Superior temporal gyrus (tissue), 1 donor: ENCODE data around the gene NID2.

ENCODE experiments used
- DNase-seq: peaks from one replicate; pipeline ENCODE4 v3.0.0-alpha.2; 2016; ENCODE audit errors: extremely low spot score

NID2 gene

GRCh38 chr14:52079239-52079959 is 10.5 kb upstream of the NID2 start:
- no peak for DNase-seq

DNA sequence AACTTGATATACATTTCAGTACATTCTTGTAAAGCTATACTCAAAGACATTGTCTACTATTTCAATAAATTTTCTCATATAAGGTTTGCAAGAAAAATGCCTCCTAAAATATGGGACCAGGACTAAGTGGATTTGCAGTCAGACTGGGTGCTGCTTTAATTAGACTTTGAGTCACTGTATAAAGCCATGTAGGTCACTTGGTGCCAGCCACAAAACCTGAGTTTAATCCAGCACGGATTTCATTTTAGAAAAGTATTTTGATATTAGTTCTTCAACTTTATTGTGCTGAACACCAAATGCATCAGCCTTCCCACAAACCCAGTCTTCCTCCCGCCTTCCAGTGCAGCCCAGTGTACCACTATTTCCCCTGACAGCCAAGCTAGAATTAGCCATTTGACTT is 9.9 kb upstream of the NID2 start:
- no peak for DNase-seq

DNA sequence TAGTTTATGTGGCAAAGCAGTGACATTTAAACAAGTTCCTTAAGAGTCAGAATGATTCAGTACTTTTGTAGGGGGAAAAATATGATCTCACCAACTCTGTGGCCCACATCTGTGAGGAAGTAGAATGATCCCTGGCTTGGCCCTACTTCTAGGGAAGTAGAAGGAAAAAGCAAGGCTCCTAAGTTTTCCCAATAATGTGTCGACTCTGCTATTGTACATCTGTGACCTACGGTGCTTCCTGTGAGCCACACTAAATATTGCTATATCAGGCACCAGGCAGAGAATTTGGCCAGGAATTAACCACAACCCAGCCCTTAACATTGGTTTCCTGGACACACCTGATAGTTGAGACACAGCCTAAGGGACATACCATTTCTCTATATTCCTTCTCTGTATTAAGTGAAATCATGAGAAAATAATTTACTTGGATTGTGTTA is 9.3 kb upstream of the NID2 start:
- no peak for DNase-seq

GRCh38 chr14:52077256-52077979 is 8.6 kb upstream of the NID2 start:
- peak; percentile 54 for DNase-seq

- DNase-seq: no peak
These were observed 7.5 kb upstream of the NID2 start for GRCh38 chr14:52076334-52076733.

DNA sequence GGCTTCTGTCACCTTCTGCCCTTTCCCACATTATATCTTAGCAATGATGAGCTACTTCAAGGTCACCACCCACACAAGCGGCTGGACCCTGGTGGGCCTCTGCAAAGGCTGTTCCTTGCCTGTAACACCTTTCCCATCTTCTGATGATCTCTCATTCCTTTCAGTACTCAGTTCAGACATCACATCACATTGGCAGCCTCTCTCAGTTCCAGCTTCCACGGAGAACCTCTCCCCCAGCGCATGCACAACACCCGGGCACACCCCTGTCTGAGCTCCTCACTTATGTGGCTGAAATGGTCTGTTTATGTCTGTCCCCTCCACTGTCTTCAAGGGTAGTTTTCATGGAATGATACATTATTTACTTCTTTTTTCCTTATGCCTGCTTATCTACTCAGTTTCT is 6.5 kb upstream of the NID2 start:
- DNase-seq: no peak

DNA sequence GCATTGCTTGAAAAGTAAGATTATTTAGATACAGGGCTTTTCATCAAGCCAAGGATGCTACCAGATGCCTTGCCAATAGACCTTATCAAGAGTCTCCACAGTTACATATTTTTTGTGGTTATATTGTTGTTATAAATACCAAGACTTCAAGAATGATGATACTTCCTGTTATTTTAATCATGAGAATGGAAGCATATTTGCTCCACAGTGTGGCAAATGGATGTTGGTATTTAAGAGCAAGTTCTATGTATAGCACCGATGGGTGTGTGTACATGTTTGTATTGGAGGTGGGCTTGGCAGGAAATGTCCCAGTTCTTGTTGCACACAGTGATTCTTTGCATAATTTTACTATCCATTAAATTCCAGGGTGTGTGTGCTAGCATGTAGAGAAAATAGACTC is 4.4 kb upstream of the NID2 start:
- DNase-seq: no peak

- DNase-seq: no peak
These were observed 3.5 kb upstream of the NID2 start for GRCh38 chr14:52072266-52072780.

DNA sequence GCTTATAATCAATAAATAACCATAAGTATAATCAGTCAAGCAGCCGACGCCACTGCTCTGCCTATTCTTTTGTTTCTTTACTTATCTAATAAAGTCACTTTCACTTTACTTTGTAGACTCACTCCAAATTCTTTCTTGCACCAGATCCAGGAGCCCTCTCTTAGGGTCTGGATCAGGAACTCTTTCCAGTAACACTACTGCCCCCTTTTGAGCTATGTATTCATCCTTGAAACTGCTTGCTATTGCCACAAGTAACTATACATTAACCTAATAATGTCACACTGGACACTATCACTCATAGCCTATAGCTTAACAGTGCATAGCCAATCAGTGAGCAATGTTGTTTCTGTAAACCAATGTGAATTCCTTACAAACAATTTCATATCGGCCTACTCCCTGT is 2.8 kb upstream of the NID2 start:
- DNase-seq: peak; percentile 61

DNA sequence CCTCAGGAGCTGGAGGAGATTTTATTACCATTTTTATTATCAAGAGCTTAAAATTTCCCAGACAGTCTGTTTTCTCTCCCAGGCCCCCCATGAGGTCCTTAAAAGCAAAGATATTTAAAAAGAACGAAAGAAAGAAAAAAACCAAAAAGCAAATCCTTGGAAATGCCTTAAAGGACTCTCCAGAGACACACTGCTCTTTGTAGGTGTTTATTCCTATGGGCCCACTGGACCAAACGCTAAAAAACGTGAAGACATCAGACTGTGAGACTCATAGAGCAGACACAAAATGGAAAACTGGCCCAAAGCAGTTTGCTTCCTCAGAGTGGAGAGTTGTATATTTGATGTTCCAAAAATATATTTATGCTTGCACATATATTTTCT is 1.2 kb upstream of the NID2 start:
- no peak for DNase-seq

GRCh38 chr14:52069307-52070050 is 620 bp upstream of the NID2 start:
- no peak for DNase-seq

DNA sequence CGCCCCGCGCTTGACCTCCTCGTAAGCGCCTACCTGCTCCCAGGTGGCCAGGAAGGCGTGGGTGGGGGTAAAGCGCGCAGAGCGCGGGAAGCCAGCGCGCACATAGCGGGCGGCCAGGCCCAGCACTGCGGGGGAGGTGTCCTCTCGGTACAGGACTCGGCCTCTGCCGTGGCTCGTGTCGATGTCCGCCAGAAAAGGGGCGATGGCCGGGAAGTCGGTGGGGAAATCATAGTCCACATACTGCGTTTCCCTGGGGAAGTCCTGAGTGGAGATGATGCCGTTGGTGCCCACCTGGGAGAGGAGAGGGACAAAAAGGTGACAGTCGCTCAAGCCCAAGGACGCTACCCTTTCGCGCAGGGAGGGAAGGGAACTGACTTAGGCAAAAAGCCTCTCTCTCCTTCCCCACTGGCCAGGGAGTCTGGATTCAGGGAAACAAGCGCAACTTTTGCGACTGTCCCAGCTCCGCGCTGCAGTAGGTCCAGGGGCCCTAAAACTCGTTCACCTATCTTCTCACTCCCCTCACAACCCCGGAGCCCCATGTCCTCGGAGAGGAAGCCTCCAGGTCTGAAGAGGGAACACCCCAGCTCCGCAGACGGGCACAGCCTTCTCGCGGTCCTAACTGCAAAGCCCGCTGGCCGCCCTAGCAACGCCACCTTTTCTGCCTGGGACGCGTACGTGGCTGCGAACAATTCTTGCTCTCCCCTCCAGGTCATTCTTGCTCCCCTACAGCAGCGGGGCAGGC is 815 bp downstream of the NID2 start:
- no peak for DNase-seq

GRCh38 chr14:52064174-52064573 is 4.7 kb downstream of the NID2 start:
- DNase-seq: no peak

- DNase-seq: no peak
These were observed 5.8 kb downstream of the NID2 start for GRCh38 chr14:52063052-52063462.

GRCh38 chr14:52061890-52062289 is 7.0 kb downstream of the NID2 start:
- no peak for DNase-seq

DNA sequence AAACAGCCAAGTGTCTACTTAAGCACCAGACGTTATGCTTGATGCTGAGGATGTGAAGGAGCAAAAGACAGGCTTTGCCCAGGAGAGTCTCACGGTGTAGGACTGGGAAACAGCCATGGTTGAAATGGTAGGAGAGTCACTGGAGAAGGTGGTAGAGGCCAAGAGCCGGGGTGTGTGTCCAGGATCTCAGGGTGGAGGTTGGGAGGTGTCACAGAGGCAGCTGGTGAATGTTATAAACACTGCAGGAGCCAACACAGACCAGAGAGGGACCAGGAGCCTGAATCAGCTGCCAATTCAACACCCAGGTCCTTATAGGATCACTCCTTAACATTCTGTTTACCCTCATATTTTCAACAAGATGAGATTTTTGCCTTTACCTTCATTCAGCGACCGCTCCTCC is 7.5 kb downstream of the NID2 start:
- no peak for DNase-seq

DNA sequence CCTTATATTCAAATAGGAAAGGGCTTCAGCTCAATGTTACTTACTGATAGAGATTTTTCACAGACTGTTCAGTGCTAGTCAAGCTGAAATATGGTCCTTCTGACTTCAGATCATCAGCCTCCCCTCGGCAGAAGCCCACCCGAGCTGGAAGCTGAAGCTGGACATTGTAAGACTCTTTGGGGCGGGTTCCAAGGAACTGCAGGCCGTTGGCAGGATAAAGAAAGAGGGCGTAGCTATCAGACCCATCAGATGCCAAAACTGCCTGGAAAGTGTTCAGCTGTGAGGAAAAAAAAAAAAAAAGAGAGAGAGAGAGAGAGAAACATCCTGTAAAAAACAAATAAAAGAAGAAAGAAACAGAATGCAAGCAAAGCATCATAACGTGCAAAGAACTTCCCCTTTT is 8.8 kb downstream of the NID2 start:
- no peak for DNase-seq

- no peak for DNase-seq
These were observed 9.2 kb downstream of the NID2 start for GRCh38 chr14:52059649-52060048.

DNA sequence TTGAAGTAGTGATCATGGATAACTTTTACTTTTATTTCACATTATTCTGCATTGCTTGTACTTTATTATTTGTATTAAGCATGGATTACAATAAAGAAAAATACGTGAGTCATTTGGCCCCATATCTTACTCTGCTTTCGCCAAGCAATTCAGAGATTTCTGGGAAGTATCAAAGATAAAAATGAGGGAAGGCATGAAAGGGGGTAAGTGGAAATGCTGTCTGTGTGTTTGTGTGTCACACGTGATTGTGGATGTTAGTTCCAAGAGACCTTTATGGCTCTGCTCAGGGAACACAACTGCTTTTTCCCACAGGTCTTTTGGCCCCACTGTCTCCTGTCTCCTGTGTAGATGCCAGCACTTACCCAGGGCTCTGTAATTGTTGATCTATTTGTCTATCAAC is 10.5 kb downstream of the NID2 start:
- DNase-seq: no peak

- no peak for DNase-seq
These were observed 13.7 kb downstream of the NID2 start for GRCh38 chr14:52055167-52055566.

DNA sequence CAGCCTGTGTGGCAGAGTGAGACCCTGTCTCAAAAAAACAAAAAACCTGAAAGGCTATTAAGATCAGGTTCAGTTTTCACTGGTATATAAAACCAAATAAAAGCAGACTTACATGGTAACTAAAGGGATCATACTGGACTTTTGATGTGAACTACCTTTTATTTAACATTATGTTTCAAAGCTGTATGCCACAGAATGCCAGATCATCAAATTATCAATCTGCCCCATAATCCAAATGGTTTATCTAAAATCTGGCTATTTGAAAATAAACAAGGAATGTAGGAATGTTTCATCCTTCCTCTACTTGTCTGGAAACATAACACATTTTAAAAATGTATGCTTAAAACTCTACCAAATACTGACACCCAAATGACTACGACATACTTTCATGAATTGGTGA is 14.2 kb downstream of the NID2 start:
- DNase-seq: no peak

DNA sequence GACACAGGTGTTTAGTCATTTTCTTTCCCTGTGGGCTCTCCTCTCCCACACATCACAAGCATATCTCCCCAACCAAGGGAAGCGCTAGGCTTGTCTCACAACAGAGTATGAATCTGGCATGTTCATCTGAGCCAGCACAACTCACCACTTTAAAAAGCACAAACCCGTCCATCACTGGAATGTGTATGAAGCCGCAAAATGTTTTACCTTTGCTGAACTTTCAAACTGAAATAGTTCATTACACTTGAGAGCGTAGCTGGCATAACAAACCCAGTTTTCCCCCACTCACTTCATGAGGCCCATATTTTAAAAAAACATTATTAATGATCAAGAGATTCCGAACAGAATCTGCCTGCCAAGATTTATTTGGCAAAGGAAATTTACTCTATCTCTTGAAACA is 15.8 kb downstream of the NID2 start:
- no peak for DNase-seq
